ENCODE results near the gene ABCC3. TPM values are rescaled to one million over a fixed set of nuclear protein-coding genes. Genes with fewer than 3 reads are reported as not detected.
A peak's percentile ranks its signal among the peaks of the same experiment; 100 is the strongest.

The ABCC3 gene, protein sequence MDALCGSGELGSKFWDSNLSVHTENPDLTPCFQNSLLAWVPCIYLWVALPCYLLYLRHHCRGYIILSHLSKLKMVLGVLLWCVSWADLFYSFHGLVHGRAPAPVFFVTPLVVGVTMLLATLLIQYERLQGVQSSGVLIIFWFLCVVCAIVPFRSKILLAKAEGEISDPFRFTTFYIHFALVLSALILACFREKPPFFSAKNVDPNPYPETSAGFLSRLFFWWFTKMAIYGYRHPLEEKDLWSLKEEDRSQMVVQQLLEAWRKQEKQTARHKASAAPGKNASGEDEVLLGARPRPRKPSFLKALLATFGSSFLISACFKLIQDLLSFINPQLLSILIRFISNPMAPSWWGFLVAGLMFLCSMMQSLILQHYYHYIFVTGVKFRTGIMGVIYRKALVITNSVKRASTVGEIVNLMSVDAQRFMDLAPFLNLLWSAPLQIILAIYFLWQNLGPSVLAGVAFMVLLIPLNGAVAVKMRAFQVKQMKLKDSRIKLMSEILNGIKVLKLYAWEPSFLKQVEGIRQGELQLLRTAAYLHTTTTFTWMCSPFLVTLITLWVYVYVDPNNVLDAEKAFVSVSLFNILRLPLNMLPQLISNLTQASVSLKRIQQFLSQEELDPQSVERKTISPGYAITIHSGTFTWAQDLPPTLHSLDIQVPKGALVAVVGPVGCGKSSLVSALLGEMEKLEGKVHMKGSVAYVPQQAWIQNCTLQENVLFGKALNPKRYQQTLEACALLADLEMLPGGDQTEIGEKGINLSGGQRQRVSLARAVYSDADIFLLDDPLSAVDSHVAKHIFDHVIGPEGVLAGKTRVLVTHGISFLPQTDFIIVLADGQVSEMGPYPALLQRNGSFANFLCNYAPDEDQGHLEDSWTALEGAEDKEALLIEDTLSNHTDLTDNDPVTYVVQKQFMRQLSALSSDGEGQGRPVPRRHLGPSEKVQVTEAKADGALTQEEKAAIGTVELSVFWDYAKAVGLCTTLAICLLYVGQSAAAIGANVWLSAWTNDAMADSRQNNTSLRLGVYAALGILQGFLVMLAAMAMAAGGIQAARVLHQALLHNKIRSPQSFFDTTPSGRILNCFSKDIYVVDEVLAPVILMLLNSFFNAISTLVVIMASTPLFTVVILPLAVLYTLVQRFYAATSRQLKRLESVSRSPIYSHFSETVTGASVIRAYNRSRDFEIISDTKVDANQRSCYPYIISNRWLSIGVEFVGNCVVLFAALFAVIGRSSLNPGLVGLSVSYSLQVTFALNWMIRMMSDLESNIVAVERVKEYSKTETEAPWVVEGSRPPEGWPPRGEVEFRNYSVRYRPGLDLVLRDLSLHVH (N-terminal part only)
- 209 and 293 TPM in 2 replicates for total RNA-seq (2022)
- percentile 84 among the genes with signal in this experiment for Bru-seq, nascent RNA
- BruChase-seq, experiment 1, labeled RNA remaining after a 6-hour chase = percentile 90 among the genes with signal in this experiment
- percentile 88 among the genes with signal in this experiment for BruChase-seq, experiment 2, labeled RNA remaining after a 2-hour chase
- long read RNA-seq, full-length matches to known transcripts = 254 of 473 reads
- long read RNA-seq, partial matches to known transcripts = 109 of 473 reads
- long read RNA-seq, other reads (novel, unspliced or antisense) = 110 of 473 reads

DNA sequence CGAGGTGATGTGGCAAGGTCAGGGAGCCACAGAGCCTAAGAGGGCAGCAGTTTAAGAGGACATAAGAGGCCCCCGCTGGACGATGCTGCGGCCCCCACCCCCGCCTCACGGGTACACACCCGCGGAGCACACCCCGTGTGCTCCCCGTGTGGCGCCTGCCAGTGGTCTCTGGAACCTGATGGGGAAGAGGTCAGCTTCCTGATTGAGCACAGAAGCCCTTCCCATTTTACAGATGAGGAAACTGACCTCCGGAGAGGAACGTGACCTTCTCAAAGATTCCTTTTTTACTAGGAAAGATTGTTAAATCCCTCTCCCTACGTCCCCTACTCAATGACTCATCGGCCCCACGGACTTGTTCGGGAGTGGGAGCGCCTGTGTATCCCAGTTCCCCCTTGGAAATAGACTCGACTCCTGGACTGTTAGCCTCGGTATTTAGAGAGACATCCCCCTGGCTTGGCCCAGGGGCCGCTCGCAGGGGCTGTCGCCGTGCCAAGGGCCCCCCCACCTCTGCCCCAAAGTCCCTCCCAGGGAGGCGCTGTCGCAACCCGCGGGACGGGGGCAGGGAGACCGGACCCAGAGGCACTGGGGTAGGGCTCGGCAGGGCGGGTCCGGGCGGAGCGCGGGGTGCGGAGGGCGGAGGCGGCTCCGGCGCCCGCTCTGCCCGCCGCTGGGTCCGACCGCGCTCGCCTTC is at the start of gene ABCC3:
ABCC3 (plus strand) TSS at position 658 of the 691 bp plus-strand sequence. CDS start 56 bp downstream, outside the sequence.
- ChIA-PET CTCF (interaction anchor here (0.7 to 10.0 kb wide), 3 partner anchors 36 to 88 kb away, joined by 3 to 118 read pairs (median 5); partner anchors contain the start of gene SPATA20), POLR2A (interaction anchor here (0.6 to 5.4 kb wide), 6 partner anchors 37 to 122 kb away, joined by 3 to 87 read pairs (median 6); partner anchors contain the start of gene ANKRD40)
- no TSS peak for BruUV-seq (replicated peaks)
- Mint-ChIP-seq H3K9me3 (ENCODE audit: unreplicated experiment) (no peaks in the 10 kb centered on the region), H3K4me3 (ENCODE audit: unreplicated experiment) (peak within 1 kb of the TSS; percentile 71), H3K4me1 (ENCODE audit: insufficient read depth, unreplicated experiment) (peaks cover 46% of the 10 kb centered on the region), H3K27me3 (ENCODE audit: insufficient read depth, unreplicated experiment) (no peaks in the 10 kb centered on the region), H3K27ac (ENCODE audit: low read depth, unreplicated experiment) (peak within 1 kb of the TSS; percentile 68), H3K36me3 (ENCODE audit: insufficient read depth, unreplicated experiment) (peaks cover 12% of the 10 kb centered on the region)
- TF ChIP-seq, protein P1, sequence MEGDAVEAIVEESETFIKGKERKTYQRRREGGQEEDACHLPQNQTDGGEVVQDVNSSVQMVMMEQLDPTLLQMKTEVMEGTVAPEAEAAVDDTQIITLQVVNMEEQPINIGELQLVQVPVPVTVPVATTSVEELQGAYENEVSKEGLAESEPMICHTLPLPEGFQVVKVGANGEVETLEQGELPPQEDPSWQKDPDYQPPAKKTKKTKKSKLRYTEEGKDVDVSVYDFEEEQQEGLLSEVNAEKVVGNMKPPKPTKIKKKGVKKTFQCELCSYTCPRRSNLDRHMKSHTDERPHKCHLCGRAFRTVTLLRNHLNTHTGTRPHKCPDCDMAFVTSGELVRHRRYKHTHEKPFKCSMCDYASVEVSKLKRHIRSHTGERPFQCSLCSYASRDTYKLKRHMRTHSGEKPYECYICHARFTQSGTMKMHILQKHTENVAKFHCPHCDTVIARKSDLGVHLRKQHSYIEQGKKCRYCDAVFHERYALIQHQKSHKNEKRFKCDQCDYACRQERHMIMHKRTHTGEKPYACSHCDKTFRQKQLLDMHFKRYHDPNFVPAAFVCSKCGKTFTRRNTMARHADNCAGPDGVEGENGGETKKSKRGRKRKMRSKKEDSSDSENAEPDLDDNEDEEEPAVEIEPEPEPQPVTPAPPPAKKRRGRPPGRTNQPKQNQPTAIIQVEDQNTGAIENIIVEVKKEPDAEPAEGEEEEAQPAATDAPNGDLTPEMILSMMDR (IDR thresholded peaks at IDR 0.05; ENCODE audit: unreplicated experiment) = no peak
- intact Hi-C loops (cut with micrococcal nuclease) = no loop called here
- DNase-seq (ENCODE audit: unreplicated experiment) = peak; percentile 73

DNA sequence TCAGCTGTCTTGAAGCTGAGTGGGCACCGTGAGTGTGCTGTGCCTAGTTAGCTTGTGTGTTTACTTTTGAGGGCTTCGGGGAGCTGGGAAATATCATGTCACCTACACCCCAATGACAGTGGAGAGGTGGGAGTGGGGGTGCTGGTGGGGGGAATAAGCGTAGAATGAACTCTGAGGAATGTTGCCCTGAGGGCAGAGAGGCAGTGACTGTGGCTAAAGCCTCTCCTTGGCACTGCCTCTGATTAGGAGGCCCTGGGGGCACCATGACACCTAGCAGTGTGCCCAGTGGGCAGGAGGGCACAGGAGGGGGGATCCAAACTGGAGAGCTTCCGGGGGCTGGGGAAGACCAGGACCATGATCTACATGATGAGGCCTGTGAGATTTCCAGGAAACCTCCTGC is 49.3 kb upstream of the ABCC3 start:
- Mint-ChIP-seq H3K4me1 (ENCODE audit: insufficient read depth, unreplicated experiment) (peaks cover 14% of the 10 kb centered on the region), H3K4me3 (ENCODE audit: unreplicated experiment) (no peak overlapping the region), H3K27me3 (ENCODE audit: insufficient read depth, unreplicated experiment) (peaks cover 45% of the 10 kb centered on the region), H3K9me3 (ENCODE audit: unreplicated experiment) (no peaks in the 10 kb centered on the region), H3K36me3 (ENCODE audit: insufficient read depth, unreplicated experiment) (no peaks in the 10 kb centered on the region), H3K27ac (ENCODE audit: low read depth, unreplicated experiment) (no peak overlapping the region)
- POLR2A ChIA-PET = interaction anchor here (0.8 kb wide), 1 partner anchor 10 kb away, joined by 3 read pairs; no protein-coding TSS in a partner anchor
- no peak for DNase-seq (ENCODE audit: unreplicated experiment)
- no TSS peak for BruUV-seq (replicated peaks)
- CTCF ChIA-PET = interaction anchor here (1.1 kb wide), 1 partner anchor 12 kb away, joined by 3 read pairs; no protein-coding TSS in a partner anchor
- intact Hi-C loops (cut with micrococcal nuclease) = no loop called here
- TF ChIP-seq, protein P1 (IDR thresholded peaks at IDR 0.05; ENCODE audit: unreplicated experiment) = no peak

DNA sequence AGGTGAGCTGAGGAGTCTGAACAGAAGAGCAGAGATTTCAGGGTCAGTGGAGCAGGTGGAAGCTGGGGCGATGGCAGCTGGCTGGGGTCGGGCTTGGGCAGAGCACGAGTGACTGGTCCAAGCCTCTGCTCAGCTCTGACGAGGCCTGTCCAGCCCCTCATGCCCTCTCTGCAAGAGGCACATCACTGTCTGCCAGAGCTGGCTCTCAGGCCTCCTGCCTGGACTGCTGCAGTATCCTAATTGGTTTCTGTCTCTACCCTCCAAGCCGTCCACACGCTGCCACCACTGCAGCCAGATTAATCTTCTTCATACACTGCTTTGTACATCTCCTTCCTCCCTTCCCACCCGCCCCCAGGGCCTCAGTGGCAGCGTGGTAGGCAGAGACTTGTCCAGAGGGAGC is 48.8 kb upstream of the ABCC3 start:
- ChIA-PET CTCF (interaction anchor here (0.6 to 1.1 kb wide), 2 partner anchors 13 to 72 kb away, joined by 3 read pairs; no protein-coding TSS in a partner anchor), POLR2A (interaction anchor here (0.5 kb wide), 1 partner anchor 17 kb away, joined by 3 read pairs; no protein-coding TSS in a partner anchor)
- Mint-ChIP-seq H3K36me3 (ENCODE audit: insufficient read depth, unreplicated experiment) (no peaks in the 10 kb centered on the region), H3K4me1 (ENCODE audit: insufficient read depth, unreplicated experiment) (peaks cover 14% of the 10 kb centered on the region), H3K27ac (ENCODE audit: low read depth, unreplicated experiment) (no peak overlapping the region), H3K27me3 (ENCODE audit: insufficient read depth, unreplicated experiment) (peaks cover 40% of the 10 kb centered on the region), H3K4me3 (ENCODE audit: unreplicated experiment) (no peak overlapping the region), H3K9me3 (ENCODE audit: unreplicated experiment) (no peaks in the 10 kb centered on the region)
- intact Hi-C loops (cut with micrococcal nuclease) = no loop called here
- BruUV-seq (replicated peaks) = no TSS peak
- TF ChIP-seq, protein P1 (IDR thresholded peaks at IDR 0.05; ENCODE audit: unreplicated experiment) = no peak
- DNase-seq (ENCODE audit: unreplicated experiment) = no peak

Measured in MCF 10A (cell line).